PC-3 (cell line): ENCODE data around the gene DCBLD1.

Source experiments
- CTCF ChIP-seq: fragments of 300-600 bp; sonication (generic); conservative IDR thresholded peaks from 2 replicates; pipeline ENCODE4 v1.5.1; 2017; ENCODE audit warnings: antibody characterized with exemption, low read depth, mild to moderate bottlenecking, low read length
- EZH2phosphoT487 ChIP-seq: fragments of 300-600 bp; sonication (generic); IDR thresholded peaks from 2 replicates; pipeline ENCODE4 v1.6.1; 2018; ENCODE audit warnings: mild to moderate bottlenecking, antibody characterized with exemption, low read length, borderline replicate concordance

- TF ChIP-seq CTCF (peak; percentile 81), EZH2phosphoT487 (no peak)
These were observed 32.7 kb upstream of the DCBLD1 start for GRCh38 chr6:117449549-117450439.
